ENCODE data around the gene BRSK2.

- TF ChIP-seq SCRT1 (tag by site-specific recombination; IDR thresholded peaks at IDR 0.05; ENCODE audit: borderline replicate concordance) (no peak), ZNF274 (IDR thresholded peaks at IDR 0.05; ENCODE audit: low read length) (no peak), ZNF274 (tag by site-specific recombination; IDR thresholded peaks at IDR 0.05; ENCODE audit: borderline replicate concordance) (no peak), CTCF (tag by site-specific recombination; IDR thresholded peaks at IDR 0.05) (no peak), MZF1 (tag by site-specific recombination; IDR thresholded peaks at IDR 0.05; ENCODE audit: borderline replicate concordance) (no peak)
Measured at GRCh38 chr11:1452744-1453143, 63.0 kb downstream of the BRSK2 start.

Measured in HEK293 (cell line).